ENCODE results near the gene MAPK11.

- no peak for TF ChIP-seq NR2C2 (IDR thresholded peaks at IDR 0.05; ENCODE audit: borderline replicate concordance, control insufficient read depth, insufficient read length, low read depth)
- TF ChIP-seq NRF1 (conservative IDR thresholded peaks at IDR 0.05; ENCODE audit: low read depth, low read length) = no peak
Observed at GRCh38 chr22:50285568-50286229, 15.5 kb upstream of the MAPK11 start.

Measured in GM12878 (cell line).